Effector memory CD4-positive, alpha-beta T cell (primary cell): ENCODE results near the gene TIMM9.
"Not testable (repeated sequence)": the region's sequence is repeated elsewhere in the genome, so short reads cannot be mapped to it uniquely, and the experiment has no call there.

Experiments used
- DNase-seq, 3 donors: peaks; one replicate each; pipeline ENCODE4 v3.0.0-alpha.2; 2020
- H3K27ac ChIP-seq: 2 replicates; pipeline ENCODE4 v1.7.0; 2013; ENCODE audit warnings: mild to moderate bottlenecking, low read length, moderate library complexity; ENCODE audit not compliant: insufficient read depth, poor library complexity, severe bottlenecking
- H3K27me3 ChIP-seq: replicated peaks from 2 replicates; pipeline ENCODE4 v1.7.0; 2013; ENCODE audit warnings: mild to moderate bottlenecking, low read length; ENCODE audit not compliant: insufficient read depth, control insufficient read depth, poor library complexity, severe bottlenecking
- H3K36me3 ChIP-seq: 2 replicates; pipeline ENCODE4 v1.7.0; 2013; ENCODE audit warnings: mild to moderate bottlenecking, low read length, moderate library complexity; ENCODE audit not compliant: control insufficient read depth, insufficient read depth
- H3K4me1 ChIP-seq: 2 replicates; pipeline ENCODE4 v1.7.0; 2013; ENCODE audit warnings: low read length, mild to moderate bottlenecking; ENCODE audit not compliant: control insufficient read depth, insufficient read depth, poor library complexity, severe bottlenecking
- H3K4me3 ChIP-seq: 2 replicates; pipeline ENCODE4 v1.7.0; 2013; ENCODE audit warnings: low read length, low read depth, mild to moderate bottlenecking; ENCODE audit not compliant: insufficient read depth, poor library complexity, severe bottlenecking
- H3K9me3 ChIP-seq: 2 replicates; pipeline ENCODE4 v1.7.0; 2013; ENCODE audit warnings: mild to moderate bottlenecking, low read length, moderate library complexity; ENCODE audit not compliant: control insufficient read depth

TIMM9 gene

GRCh38 chr14:58444627-58445026 lies 17.3 kb upstream of the TIMM9 start:
- Histone ChIP-seq H3K4me1 (no peaks in the 10 kb centered on the region), H3K27ac (no peak overlapping the region), H3K27me3 (no peaks in the 10 kb centered on the region), H3K9me3 (no peaks in the 10 kb centered on the region), H3K36me3 (peaks cover 44% of the 10 kb centered on the region), H3K4me3 (no peak overlapping the region)
- DNase-seq: no peak

- Histone ChIP-seq H3K9me3 (no peaks in the 10 kb centered on the region), H3K4me1 (no peaks in the 10 kb centered on the region), H3K27me3 (no peaks in the 10 kb centered on the region), H3K36me3 (peaks cover 36% of the 10 kb centered on the region), H3K4me3 (no peak overlapping the region), H3K27ac (no peak overlapping the region)
- DNase-seq: no peak
These were observed 12.1 kb upstream of the TIMM9 start for GRCh38 chr14:58439476-58439875.

- Histone ChIP-seq H3K36me3 (peaks cover 11% of the 10 kb centered on the region), H3K9me3 (no peaks in the 10 kb centered on the region), H3K27ac (no peak overlapping the region), H3K27me3 (no peaks in the 10 kb centered on the region), H3K4me1 (peaks cover 15% of the 10 kb centered on the region), H3K4me3 (no peak overlapping the region)
- DNase-seq: no peak
These were observed 2.8 kb upstream of the TIMM9 start for GRCh38 chr14:58430156-58430555.

GRCh38 chr14:58428118-58428683 lies 870 bp upstream of the TIMM9 start:
- Histone ChIP-seq H3K4me1 (peaks cover 15% of the 10 kb centered on the region), H3K27ac (peak overlapping the region; percentile 88), H3K27me3 (no peaks in the 10 kb centered on the region), H3K36me3 (no peaks in the 10 kb centered on the region), H3K9me3 (no peaks in the 10 kb centered on the region), H3K4me3 (peak overlapping the region; percentile 81)
- DNase-seq: no peak

- Histone ChIP-seq H3K9me3 (no peaks in the 10 kb centered on the region), H3K4me1 (peaks cover 15% of the 10 kb centered on the region), H3K4me3 (peak overlapping the region; percentile 81), H3K27me3 (no peaks in the 10 kb centered on the region), H3K27ac (peak overlapping the region; percentile 88), H3K36me3 (peaks cover 3% of the 10 kb centered on the region)
- peak; percentile 7 to 34 (median 23) for DNase-seq
These were observed 556 bp downstream of the TIMM9 start for GRCh38 chr14:58426670-58427280.

- not testable (repeated sequence) for H3K4me1 ChIP-seq, H3K4me3 ChIP-seq, DNase-seq, H3K9me3 ChIP-seq, H3K27me3 ChIP-seq, H3K27ac ChIP-seq
- peaks cover 33% of the 10 kb centered on the region for H3K36me3 ChIP-seq
These were observed 10.4 kb downstream of the TIMM9 start for GRCh38 chr14:58416934-58417333.

GRCh38 chr14:58415636-58416547 lies 11.4 kb downstream of the TIMM9 start:
- DNase-seq: no peak
- Histone ChIP-seq H3K27ac (no peak overlapping the region), H3K36me3 (peaks cover 33% of the 10 kb centered on the region), H3K27me3 (no peaks in the 10 kb centered on the region), H3K4me1 (no peaks in the 10 kb centered on the region), H3K4me3 (no peak overlapping the region), H3K9me3 (no peaks in the 10 kb centered on the region)

GRCh38 chr14:58414845-58415244 lies 12.5 kb downstream of the TIMM9 start:
- no peaks in the 10 kb centered on the region for H3K4me1 ChIP-seq
- no peak for DNase-seq
- no peaks in the 10 kb centered on the region for H3K27me3 ChIP-seq
- peaks cover 40% of the 10 kb centered on the region for H3K36me3 ChIP-seq
- no peak overlapping the region for H3K27ac ChIP-seq
- H3K4me3 ChIP-seq: no peak overlapping the region
- H3K9me3 ChIP-seq: no peaks in the 10 kb centered on the region

GRCh38 chr14:58408681-58409215 lies 18.6 kb downstream of the TIMM9 start:
- Histone ChIP-seq H3K4me3 (no peak overlapping the region), H3K36me3 (peaks cover 33% of the 10 kb centered on the region), H3K27ac (no peak overlapping the region), H3K4me1 (no peaks in the 10 kb centered on the region), H3K27me3 (no peaks in the 10 kb centered on the region), H3K9me3 (no peaks in the 10 kb centered on the region)
- DNase-seq: no peak

- Histone ChIP-seq H3K27me3 (no peaks in the 10 kb centered on the region), H3K36me3 (no peaks in the 10 kb centered on the region), H3K9me3 (no peaks in the 10 kb centered on the region), H3K27ac (no peak overlapping the region), H3K4me3 (no peak overlapping the region), H3K4me1 (peaks cover under 1% of the 10 kb centered on the region)
- no peak for DNase-seq
These were observed 25.7 kb downstream of the TIMM9 start for GRCh38 chr14:58401587-58401986.
